HG02571 (cell line): ENCODE data around the gene TMEM266.

Source experiments
- ATAC-seq: cut with Tn5 transposase; IDR thresholded peaks from one replicate; pipeline ENCODE4 v1.9.1; 2021; ENCODE audit warnings: mild to moderate bottlenecking, moderate library complexity; ENCODE audit not compliant: unreplicated experiment

TMEM266 gene

GRCh38 chr15:76200641-76201105 is 140.9 kb downstream of the TMEM266 start:
- ATAC-seq, result no peak

- no peak for ATAC-seq
Measured at GRCh38 chr15:76201536-76202255, 141.9 kb downstream of the TMEM266 start.

- ATAC-seq, result no peak
Measured at GRCh38 chr15:76203346-76204108, 143.7 kb downstream of the TMEM266 start.

- no peak for ATAC-seq
Measured at GRCh38 chr15:76204109-76204845, 144.5 kb downstream of the TMEM266 start.

- no peak for ATAC-seq
Measured at GRCh38 chr15:76204916-76205460, 145.2 kb downstream of the TMEM266 start.

GRCh38 chr15:76206325-76206976 is 146.7 kb downstream of the TMEM266 start:
- ATAC-seq, result no peak

GRCh38 chr15:76208084-76208785 is 148.4 kb downstream of the TMEM266 start:
- no peak for ATAC-seq

- ATAC-seq, result no peak
Measured at GRCh38 chr15:76208786-76209424, 149.1 kb downstream of the TMEM266 start.

- ATAC-seq, result no peak
Measured at GRCh38 chr15:76209523-76209922, 149.7 kb downstream of the TMEM266 start.

GRCh38 chr15:76209942-76210341 is 150.2 kb downstream of the TMEM266 start:
- ATAC-seq, result no peak

GRCh38 chr15:76215634-76216033 is 155.8 kb downstream of the TMEM266 start:
- ATAC-seq, result no peak

GRCh38 chr15:76217029-76217881 is 157.5 kb downstream of the TMEM266 start:
- ATAC-seq, result no peak

- no peak for ATAC-seq
Measured at GRCh38 chr15:76217882-76218217, 158.1 kb downstream of the TMEM266 start.

- ATAC-seq, result no peak
Measured at GRCh38 chr15:76221085-76221767, 161.4 kb downstream of the TMEM266 start.

- no peak for ATAC-seq
Measured at GRCh38 chr15:76222159-76222558, 162.4 kb downstream of the TMEM266 start.

- ATAC-seq, result no peak
Measured at GRCh38 chr15:76223521-76223920, 163.7 kb downstream of the TMEM266 start.

GRCh38 chr15:76229266-76229665 is 169.5 kb downstream of the TMEM266 start:
- ATAC-seq, result no peak

GRCh38 chr15:76233921-76234320 is 174.1 kb downstream of the TMEM266 start:
- no peak for ATAC-seq
